ENCODE results near the gene RAET1G. TPM values are rescaled to one million over a fixed set of nuclear protein-coding genes. Genes with fewer than 3 reads are reported as not detected.
"Not testable (repeated sequence)": the region's sequence is repeated elsewhere in the genome, so short reads cannot be mapped to it uniquely, and the experiment has no call there.

RAET1G gene
- total RNA-seq, 1 donor = not detected

DNA sequence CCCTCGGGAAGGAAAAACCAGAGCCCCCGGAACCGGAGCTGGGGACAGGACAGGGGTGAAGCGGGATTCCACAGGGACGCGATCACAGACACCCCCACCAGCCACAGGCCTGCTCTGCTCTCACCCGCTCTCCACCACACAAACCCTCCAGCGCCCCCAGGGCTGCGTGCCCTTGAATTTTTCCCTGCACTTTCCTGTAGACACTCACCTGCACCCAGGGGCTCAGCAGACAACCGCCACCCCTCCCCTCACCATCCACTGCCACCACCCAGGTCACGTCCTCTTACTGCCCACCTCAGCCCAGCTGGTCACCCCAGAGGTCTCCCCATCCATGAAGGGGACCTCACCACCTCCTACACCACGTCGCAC lies 19.5 kb upstream of the RAET1G start:
- H3K27me3 ChIP-seq (ENCODE audit: insufficient read depth, low read length) = peaks cover 47% of the 10 kb centered on the region
- H3K4me3 ChIP-seq (ENCODE audit: low read length) = no peak overlapping the region
- peaks cover 32% of the 10 kb centered on the region for H3K4me1 ChIP-seq (ENCODE audit: insufficient read depth, low read length)
- H3K9me3 ChIP-seq (ENCODE audit: low read depth, low read length) = no peaks in the 10 kb centered on the region

DNA sequence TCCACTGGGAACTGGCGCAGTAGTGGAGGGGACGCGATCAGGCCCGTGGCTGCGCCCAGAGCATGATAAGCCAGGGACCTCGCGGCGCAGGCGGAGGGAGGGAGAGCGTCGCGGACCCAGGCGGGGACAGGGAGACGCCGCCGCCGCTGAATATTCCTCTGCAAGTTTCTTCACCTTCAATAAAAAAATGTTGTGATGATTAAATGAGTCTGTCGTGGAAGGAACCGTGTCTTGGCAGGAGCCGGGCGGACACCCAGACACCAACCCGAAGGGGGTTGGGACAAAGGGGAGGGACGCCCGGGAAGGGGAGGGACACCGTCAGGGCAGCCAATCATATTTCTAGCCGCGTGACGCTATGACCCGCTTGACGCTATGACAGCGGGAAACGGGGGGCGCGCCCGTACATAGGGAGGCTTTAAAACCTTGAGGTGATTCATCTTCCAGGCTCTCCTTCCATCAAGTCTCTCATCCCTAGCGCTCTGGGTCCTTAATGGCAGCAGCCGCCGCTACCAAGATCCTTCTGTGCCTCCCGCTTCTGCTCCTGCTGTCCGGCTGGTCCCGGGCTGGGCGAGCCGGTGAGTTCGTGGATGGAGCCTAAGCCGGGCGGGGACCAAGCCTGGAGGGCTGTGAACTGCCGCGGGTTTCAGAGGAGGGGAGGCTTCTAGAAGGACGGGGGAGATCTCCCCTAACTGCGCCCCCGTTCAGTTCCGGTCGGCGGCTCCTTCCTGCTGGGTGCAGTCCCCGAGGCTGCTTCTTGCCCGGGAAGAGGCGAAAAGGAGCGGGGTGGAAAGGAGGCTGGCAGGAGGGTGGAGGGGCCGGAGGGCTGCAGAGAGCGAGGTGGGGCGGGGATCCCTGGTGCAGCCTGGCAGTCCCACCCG lies 18.9 kb upstream of the RAET1G start, which contains the start of gene ULBP2:
Gene ULBP2, plus strand, starts transcription at position 432 of the 878 bp plus-strand sequence. Its CDS starts 59 bp downstream, at position 491.
- peak within 1 kb of the TSS; percentile 40 for H3K4me3 ChIP-seq (ENCODE audit: low read length)
- peaks cover 53% of the 10 kb centered on the region for H3K27me3 ChIP-seq (ENCODE audit: insufficient read depth, low read length)
- H3K4me1 ChIP-seq (ENCODE audit: insufficient read depth, low read length) = peaks cover 32% of the 10 kb centered on the region
- H3K9me3 ChIP-seq (ENCODE audit: low read depth, low read length) = no peaks in the 10 kb centered on the region

DNA sequence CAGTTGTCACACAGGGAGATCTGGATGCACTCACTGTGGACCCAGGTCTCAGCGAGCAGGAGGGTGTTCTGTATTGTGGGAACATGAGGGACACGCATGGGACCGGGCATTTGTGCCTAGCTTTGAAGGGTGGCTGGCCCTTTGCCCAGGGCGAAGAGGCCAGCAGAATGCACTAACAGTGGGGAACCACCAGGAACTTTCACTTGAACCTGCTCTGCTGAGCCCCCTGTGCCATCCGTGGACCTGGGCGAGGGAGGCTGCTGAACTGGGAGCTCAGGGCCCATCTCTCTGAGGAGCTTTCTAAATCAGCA lies 17.7 kb upstream of the RAET1G start:
- H3K27me3 ChIP-seq (ENCODE audit: insufficient read depth, low read length) = peaks cover 65% of the 10 kb centered on the region
- H3K4me1 ChIP-seq (ENCODE audit: insufficient read depth, low read length) = peaks cover 32% of the 10 kb centered on the region
- no peak overlapping the region for H3K4me3 ChIP-seq (ENCODE audit: low read length)
- no peaks in the 10 kb centered on the region for H3K9me3 ChIP-seq (ENCODE audit: low read depth, low read length)

DNA sequence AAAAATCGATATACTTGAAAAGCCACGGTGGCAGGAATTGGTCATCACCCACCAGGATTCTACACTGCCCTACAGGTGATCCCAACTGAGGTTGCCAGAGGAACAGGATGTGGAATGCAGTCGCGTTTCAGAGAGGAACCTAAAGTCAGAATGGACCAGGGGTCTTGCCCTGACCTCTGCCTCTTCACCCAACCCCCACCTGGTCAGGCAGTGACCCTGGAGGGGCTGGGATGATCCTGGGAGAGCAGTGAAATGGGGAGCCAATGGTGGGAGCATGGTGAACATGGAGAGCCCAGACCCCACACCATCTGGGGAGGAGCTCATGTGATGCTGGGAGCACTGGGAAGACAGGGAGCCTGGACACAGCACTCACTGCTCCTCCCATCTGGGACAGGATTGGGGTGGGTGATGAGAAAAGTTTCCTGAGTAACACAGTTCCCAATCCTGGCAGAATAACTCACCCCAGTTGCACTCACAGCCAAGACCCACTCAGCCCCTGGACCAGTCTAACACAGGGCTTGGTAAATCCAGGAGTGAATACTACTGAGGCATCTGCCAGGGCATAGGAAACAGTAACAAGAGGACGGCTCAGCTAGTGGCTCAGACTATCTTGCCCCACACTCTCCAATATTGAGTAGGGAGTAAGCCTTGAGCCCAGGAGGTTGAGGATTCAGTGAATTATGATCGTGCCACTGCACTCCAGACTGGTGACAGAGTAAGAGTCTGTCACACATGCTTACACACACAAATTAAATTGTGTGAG lies 17.2 kb upstream of the RAET1G start:
- peaks cover 32% of the 10 kb centered on the region for H3K4me1 ChIP-seq (ENCODE audit: insufficient read depth, low read length)
- no peak overlapping the region for H3K4me3 ChIP-seq (ENCODE audit: low read length)
- H3K27me3 ChIP-seq (ENCODE audit: insufficient read depth, low read length) = peaks cover 70% of the 10 kb centered on the region
- no peaks in the 10 kb centered on the region for H3K9me3 ChIP-seq (ENCODE audit: low read depth, low read length)

DNA sequence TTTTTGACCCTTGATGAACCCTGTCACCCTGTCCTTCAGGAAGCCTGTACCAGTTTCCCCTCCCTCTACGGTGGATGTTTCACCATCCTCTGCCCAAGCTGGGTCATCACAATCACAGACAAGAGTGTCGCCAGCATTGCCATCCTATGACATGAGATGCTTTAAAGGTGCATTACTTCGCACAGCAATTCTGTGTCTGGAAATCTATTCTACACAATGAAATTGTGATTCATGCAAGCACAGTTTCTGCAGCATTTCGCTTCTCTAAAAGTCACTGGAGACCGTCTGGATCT lies 16.4 kb upstream of the RAET1G start:
- no peak overlapping the region for H3K4me3 ChIP-seq (ENCODE audit: low read length)
- H3K27me3 ChIP-seq (ENCODE audit: insufficient read depth, low read length) = peaks cover 78% of the 10 kb centered on the region
- H3K4me1 ChIP-seq (ENCODE audit: insufficient read depth, low read length) = peaks cover 32% of the 10 kb centered on the region
- H3K9me3 ChIP-seq (ENCODE audit: low read depth, low read length) = no peaks in the 10 kb centered on the region

DNA sequence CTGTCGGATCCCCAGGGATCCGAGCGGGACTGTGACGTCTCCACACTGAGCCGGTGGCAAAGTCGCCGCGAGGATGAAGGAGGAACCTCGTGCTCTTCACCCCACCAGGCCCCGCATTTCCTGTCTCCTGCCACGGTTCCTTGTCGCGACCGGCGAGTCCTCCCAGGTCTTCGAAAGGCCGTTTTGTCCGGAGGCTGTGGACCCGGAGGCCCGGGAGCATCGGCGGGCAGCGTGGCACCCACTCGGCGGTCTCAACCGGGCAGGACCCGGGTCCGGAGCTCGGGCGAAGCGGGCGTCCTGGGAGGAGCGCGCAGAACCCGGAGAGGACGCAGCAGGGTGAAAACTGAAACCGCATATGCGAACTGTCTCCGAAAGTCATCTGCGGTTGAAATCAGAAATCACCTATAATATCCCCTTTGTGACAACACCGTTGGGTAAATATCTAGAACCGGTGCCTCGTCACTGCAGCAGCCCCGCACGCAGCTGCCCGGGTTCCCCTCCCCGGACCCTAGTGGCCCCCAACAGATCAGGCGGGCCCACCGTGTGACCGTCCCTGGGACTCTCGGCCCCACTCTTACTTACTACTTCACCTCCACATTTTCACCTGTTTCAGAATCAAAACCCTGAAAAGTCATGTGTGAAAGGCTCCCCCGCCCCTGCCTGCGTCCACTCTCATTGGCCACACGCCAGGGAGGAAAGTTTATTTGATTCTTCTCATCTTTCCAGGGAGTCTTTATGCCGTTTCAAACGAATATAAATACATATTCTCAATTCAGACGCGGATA lies 15.8 kb upstream of the RAET1G start:
- H3K4me3 ChIP-seq (ENCODE audit: low read length) = peak overlapping the region; percentile 4
- peaks cover 32% of the 10 kb centered on the region for H3K4me1 ChIP-seq (ENCODE audit: insufficient read depth, low read length)
- peaks cover 84% of the 10 kb centered on the region for H3K27me3 ChIP-seq (ENCODE audit: insufficient read depth, low read length)

DNA sequence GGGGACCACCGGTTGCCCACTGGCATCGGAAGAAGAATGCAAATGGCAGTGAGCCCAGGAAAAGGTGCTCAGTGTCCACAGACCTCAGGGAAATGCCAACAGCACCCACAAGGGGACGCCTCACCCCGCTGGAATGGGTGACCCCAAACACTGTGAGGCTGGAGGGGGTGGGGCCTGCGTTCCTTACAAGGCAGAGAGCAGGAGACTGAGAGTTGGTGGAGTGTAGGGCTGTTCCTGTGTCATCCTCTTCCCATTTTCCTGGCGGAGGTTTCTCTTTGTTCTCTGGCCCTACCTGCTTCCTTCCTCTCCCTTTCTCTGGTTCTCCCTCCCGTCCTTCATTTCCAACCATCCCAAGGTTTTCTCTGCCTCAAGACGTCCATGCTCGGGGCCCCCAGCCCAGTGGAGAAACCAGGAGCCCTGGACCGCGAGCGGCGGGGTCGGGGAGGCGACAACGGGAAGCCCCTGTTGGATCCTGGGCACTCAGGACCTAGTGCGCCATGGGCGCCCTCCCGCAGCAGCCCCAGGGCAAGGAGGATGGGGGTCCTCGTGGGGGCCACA lies 15.2 kb upstream of the RAET1G start:
- not testable (repeated sequence) for H3K4me3 ChIP-seq (ENCODE audit: low read length); H3K9me3 ChIP-seq (ENCODE audit: low read depth, low read length)
- H3K27me3 ChIP-seq (ENCODE audit: insufficient read depth, low read length) = peaks cover 90% of the 10 kb centered on the region
- peaks cover 32% of the 10 kb centered on the region for H3K4me1 ChIP-seq (ENCODE audit: insufficient read depth, low read length)

More for the DNA sequence above, 15.8 kb upstream of the RAET1G start:
- no peaks in the 10 kb centered on the region for H3K9me3 ChIP-seq (ENCODE audit: low read depth, low read length)

DNA sequence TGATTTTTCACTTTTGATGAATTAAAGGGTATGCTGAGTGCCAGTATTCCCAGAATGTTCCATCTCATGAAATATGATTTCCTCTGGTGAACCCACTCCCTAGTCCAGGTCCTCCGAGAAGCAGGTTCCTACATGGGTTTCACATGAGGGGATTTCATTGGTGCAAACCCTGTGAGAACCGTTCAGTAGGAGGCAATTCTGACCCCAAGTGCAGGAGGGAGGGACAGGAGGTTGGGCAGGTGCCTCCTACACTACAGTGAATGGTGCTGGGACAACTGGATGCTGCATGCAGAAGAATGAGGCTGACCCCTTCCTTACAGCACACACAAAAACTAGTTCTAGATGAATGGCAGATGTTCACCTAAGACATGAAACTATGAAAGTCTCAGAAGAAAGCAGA lies 13.8 kb upstream of the RAET1G start:
- Histone ChIP-seq H3K27me3 (ENCODE audit: insufficient read depth, low read length) (peaks cover 90% of the 10 kb centered on the region), H3K4me1 (ENCODE audit: insufficient read depth, low read length) (peaks cover 25% of the 10 kb centered on the region), H3K9me3 (ENCODE audit: low read depth, low read length) (no peaks in the 10 kb centered on the region), H3K4me3 (ENCODE audit: low read length) (no peak overlapping the region)

DNA sequence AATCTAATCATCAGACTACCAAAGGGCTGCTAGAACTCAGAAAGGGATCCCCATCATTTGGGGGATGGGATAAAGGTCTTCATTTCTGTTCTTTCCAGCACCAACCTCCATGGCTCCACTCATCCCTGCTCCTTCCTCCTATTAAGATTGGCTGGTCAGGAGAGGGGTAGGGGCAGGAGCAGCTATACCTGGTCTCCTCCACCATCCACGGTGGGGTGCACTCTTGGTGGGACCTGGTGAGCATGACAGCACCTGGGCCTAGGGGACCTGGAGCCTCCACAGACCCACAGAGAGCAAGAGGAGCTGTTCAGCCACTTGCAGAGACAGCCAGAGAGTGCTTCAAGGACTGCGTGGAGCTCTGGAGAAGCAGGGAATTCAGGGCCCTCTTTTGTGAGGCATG lies 12.7 kb upstream of the RAET1G start:
- peaks cover 91% of the 10 kb centered on the region for H3K27me3 ChIP-seq (ENCODE audit: insufficient read depth, low read length)
- H3K9me3 ChIP-seq (ENCODE audit: low read depth, low read length) = no peaks in the 10 kb centered on the region
- no peak overlapping the region for H3K4me3 ChIP-seq (ENCODE audit: low read length)
- H3K4me1 ChIP-seq (ENCODE audit: insufficient read depth, low read length) = peaks cover 16% of the 10 kb centered on the region

DNA sequence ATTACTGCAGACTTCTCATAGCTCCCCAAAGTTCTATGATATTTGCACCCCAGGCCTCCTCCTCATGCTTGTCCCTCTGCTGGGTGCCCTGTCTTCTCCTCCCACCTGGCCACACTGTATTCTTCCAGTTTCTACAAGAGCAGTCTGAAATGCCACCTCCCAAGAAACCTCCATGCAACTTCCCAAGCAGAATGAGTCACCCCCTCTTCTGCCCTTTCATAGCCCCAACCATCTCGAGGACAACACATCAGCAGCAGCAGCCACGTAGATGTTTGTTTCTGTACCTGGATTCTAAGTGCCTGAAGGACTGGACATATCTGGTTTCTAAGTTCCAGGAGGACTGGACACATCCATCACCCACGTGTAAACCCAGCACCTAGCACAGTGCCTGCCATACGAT lies 12.3 kb upstream of the RAET1G start:
- Histone ChIP-seq H3K27me3 (ENCODE audit: insufficient read depth, low read length) (peaks cover 91% of the 10 kb centered on the region), H3K4me1 (ENCODE audit: insufficient read depth, low read length) (peaks cover 13% of the 10 kb centered on the region), H3K4me3 (ENCODE audit: low read length) (no peak overlapping the region), H3K9me3 (ENCODE audit: low read depth, low read length) (no peaks in the 10 kb centered on the region)

DNA sequence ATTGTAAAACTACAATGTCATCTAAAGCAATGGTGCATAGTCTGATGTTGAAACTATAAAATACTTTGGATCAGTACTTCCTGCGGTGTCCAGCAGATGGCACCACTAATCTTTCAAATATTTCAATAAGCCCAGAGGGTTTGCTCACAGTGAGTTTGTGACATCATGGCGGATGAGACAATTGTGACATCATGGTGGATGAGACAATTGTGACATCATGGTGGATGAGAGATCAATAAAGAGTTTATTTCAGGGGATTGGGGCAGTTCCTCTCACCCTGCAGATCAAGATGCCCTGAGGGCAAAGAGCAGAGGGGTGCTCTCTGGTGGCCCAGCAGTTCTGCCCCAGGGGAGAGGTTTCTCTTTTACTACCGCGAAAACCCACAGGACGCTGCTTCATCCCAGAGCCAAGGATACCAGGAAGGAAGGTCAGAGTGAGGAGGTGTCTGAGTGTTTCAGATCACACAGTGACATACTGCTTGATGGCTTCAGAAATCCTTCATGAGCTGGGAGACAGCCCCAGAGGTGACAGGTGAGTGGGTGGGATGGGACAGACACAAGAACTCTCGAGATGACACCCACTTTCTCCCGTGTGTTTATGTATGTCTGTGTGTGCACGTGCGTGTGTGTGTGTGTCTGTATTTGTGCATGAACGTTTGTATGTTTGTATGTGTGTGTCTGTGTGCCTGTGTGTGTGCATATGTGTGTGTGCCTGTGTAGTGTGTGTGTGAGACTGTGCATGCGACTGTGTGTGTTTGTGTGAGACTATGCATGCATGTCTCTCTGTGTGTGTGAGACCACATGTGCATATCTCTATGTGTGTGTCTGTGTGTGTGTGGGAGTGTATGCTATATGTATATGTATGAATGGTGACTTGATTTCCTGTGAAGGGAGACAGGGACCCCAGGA lies 11.6 kb upstream of the RAET1G start:
- peaks cover 91% of the 10 kb centered on the region for H3K27me3 ChIP-seq (ENCODE audit: insufficient read depth, low read length)
- H3K9me3 ChIP-seq (ENCODE audit: low read depth, low read length) = no peaks in the 10 kb centered on the region
- peaks cover 13% of the 10 kb centered on the region for H3K4me1 ChIP-seq (ENCODE audit: insufficient read depth, low read length)
- no peak overlapping the region for H3K4me3 ChIP-seq (ENCODE audit: low read length)

DNA sequence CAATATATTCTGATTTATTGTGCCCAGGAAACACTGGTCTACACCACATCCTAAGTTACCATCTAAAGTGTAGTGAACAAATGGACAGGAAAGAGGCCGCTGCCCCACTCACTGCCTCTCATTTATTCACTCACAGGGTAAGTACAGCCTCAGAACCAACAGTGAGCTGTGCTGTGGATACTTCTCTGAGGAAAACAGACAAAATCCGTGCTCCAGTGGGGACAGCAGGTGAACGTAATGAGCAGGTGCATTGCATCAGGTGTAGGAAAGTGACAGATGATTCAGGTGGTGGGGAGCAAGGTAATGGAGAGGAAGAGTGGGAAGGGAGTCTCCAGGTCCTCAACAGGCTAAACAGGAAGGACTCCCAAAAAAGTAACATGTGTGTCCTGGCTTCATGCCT lies 10.5 kb upstream of the RAET1G start:
- H3K4me3 ChIP-seq (ENCODE audit: low read length) = no peak overlapping the region
- no peaks in the 10 kb centered on the region for H3K9me3 ChIP-seq (ENCODE audit: low read depth, low read length)
- peaks cover 4% of the 10 kb centered on the region for H3K4me1 ChIP-seq (ENCODE audit: insufficient read depth, low read length)
- peaks cover 91% of the 10 kb centered on the region for H3K27me3 ChIP-seq (ENCODE audit: insufficient read depth, low read length)

DNA sequence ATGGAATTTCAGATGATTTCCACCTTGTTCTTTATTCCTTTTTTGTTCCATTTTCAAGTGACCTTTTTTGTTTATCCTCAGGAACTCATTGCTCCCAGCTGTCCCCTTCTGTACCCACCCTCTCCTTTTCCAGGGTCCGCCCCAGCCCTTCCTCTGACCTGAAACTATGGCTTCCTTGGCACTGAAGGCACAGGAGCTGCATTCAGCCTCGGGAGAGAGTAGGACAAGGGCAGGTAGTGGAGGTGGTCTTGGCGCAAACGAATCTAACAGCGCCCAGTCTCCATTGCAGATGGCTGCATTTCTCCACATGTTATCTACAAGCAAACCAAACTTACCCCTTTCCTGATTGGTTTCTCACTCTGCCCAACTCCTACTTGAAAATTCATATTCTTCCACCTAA lies 10.1 kb upstream of the RAET1G start:
- no peaks in the 10 kb centered on the region for H3K4me1 ChIP-seq (ENCODE audit: insufficient read depth, low read length)
- no peak overlapping the region for H3K4me3 ChIP-seq (ENCODE audit: low read length)
- peaks cover 88% of the 10 kb centered on the region for H3K27me3 ChIP-seq (ENCODE audit: insufficient read depth, low read length)
- no peaks in the 10 kb centered on the region for H3K9me3 ChIP-seq (ENCODE audit: low read depth, low read length)

DNA sequence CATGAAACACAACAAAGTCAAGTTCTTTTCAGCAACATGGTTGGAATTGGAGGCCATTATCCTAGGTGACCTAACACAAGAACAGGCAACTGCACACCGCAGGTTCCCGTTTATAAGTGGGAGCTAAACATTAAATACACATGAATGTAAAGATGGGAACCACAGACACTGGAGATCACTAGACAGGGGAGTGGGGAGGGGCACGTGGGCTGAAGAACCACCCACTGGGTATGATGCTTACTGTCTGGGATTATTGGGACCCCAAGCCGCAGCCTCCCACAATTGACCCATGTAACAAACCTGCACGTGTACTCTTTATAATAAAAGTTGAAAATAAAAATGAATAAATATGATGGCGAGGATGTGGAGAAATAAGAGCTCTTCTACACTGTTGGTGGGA lies 8.6 kb upstream of the RAET1G start:
- Histone ChIP-seq H3K4me3 (ENCODE audit: low read length) (no peak overlapping the region), H3K27me3 (ENCODE audit: insufficient read depth, low read length) (peaks cover 84% of the 10 kb centered on the region)

More for the DNA sequence above, 8.6 kb upstream of the RAET1G start:
- H3K4me1 ChIP-seq (ENCODE audit: insufficient read depth, low read length) = no peaks in the 10 kb centered on the region
- no peaks in the 10 kb centered on the region for H3K9me3 ChIP-seq (ENCODE audit: low read depth, low read length)

Measured in mononuclear cell (primary cell).